MCF 10A (cell line): ENCODE data around the gene FBXO47. TPM values are rescaled to one million over a fixed set of nuclear protein-coding genes. Genes with fewer than 3 reads are reported as not detected.

Experiments used
- BruUV-seq: library from RNA; stranded (reverse); fragments of 400-500 nt; replicated peaks from 2 replicates; lab custom pipeline; 2021; lab: Mats Ljungman, UMichigan
- CTCF ChIA-PET: fragments of 300-600 bp; sonication (Branson Sonifier 250); formaldehyde crosslinking; extraction: SDS; loops from one replicate; lab custom pipeline; 2021; ENCODE audit warnings: antibody characterized with exemption, inconsistent platforms; lab: Yijun Ruan, JAX
- POLR2A ChIA-PET: fragments of 300-600, 350-650 bp; sonication (Branson Sonifier 250); formaldehyde crosslinking; extraction: SDS; loops from one replicate; lab custom pipeline; 2020; ENCODE audit warnings: antibody characterized with exemption, inconsistent platforms; lab: Yijun Ruan, JAX
- DNase-seq: peaks from one replicate; pipeline ENCODE4 v3.0.0-alpha.2; 2018; ENCODE audit not compliant: unreplicated experiment
- H3K27ac Mint-ChIP-seq: one replicate; pipeline ENCODE4 v1.8.0; 2022; ENCODE audit warnings: mild to moderate bottlenecking, low read depth, mixed read lengths; ENCODE audit not compliant: unreplicated experiment
- H3K27me3 Mint-ChIP-seq: one replicate; pipeline ENCODE4 v1.8.0; 2022; ENCODE audit warnings: mixed read lengths; ENCODE audit not compliant: insufficient read depth, unreplicated experiment
- H3K36me3 Mint-ChIP-seq: one replicate; pipeline ENCODE4 v1.8.0; 2022; ENCODE audit warnings: mild to moderate bottlenecking, moderate library complexity, mixed read lengths; ENCODE audit not compliant: insufficient read depth, unreplicated experiment
- H3K4me1 Mint-ChIP-seq: one replicate; pipeline ENCODE4 v1.8.0; 2022; ENCODE audit warnings: mixed read lengths; ENCODE audit not compliant: insufficient read depth, unreplicated experiment
- H3K4me3 Mint-ChIP-seq: one replicate; pipeline ENCODE4 v1.8.0; 2022; ENCODE audit warnings: mild to moderate bottlenecking, moderate library complexity, mixed read lengths; ENCODE audit not compliant: unreplicated experiment
- H3K9me3 Mint-ChIP-seq: one replicate; pipeline ENCODE4 v1.8.0; 2022; ENCODE audit warnings: mixed read lengths; ENCODE audit not compliant: unreplicated experiment
- CTCF ChIP-seq: fragments of 200-600 bp; IDR thresholded peaks from one replicate; pipeline ENCODE4 v1.8.0; 2022; ENCODE audit warnings: antibody characterized with exemption, mild to moderate bottlenecking; ENCODE audit not compliant: unreplicated experiment
- intact Hi-C: fragments of 100-400 bp; cut with micrococcal nuclease; formaldehyde crosslinking; loops from 2 replicates; pipeline ENCODE4 v1.14.1; 2022
- total RNA-seq: library from RNA; stranded (reverse); gene quantifications from 2 replicates; pipeline ENCODE4 v1.2.3, GENCODE V29; 2022

FBXO47 gene
- total RNA-seq, 1 experiment from 2014 or later: not detected

- no peak for TF ChIP-seq CTCF
- Mint-ChIP-seq H3K4me3 (no peak within 1 kb of the TSS), H3K36me3 (peaks cover 15% of the 10 kb centered on the region), H3K27ac (no peak within 1 kb of the TSS), H3K9me3 (no peaks in the 10 kb centered on the region), H3K27me3 (no peaks in the 10 kb centered on the region), H3K4me1 (peaks cover 6% of the 10 kb centered on the region)
- BruUV-seq: no TSS peak
- intact Hi-C loops: no loop called here
- ChIA-PET CTCF (interaction anchor here (0.6 to 1.7 kb wide), 3 partner anchors 46 to 58 kb away, joined by 3 to 4 read pairs (median 3); no protein-coding TSS in a partner anchor), POLR2A (interaction anchor here (0.6 kb wide), 1 partner anchor 13 kb away, joined by 3 read pairs; no protein-coding TSS in a partner anchor)
- DNase-seq: no peak
Measured at GRCh38 chr17:38925263-38925995, 41.8 kb downstream of the FBXO47 start, which contains the start of gene LASP1NB. Gene LASP1NB (plus strand): TSS chr17:38925614.

- DNase-seq: peak; percentile 69
- Mint-ChIP-seq H3K27me3 (no peaks in the 10 kb centered on the region), H3K4me3 (no peak overlapping the region), H3K27ac (no peak overlapping the region), H3K9me3 (no peaks in the 10 kb centered on the region), H3K36me3 (peaks cover 37% of the 10 kb centered on the region), H3K4me1 (peaks cover 6% of the 10 kb centered on the region)
- TF ChIP-seq CTCF: no peak
- no TSS peak for BruUV-seq
- CTCF ChIA-PET: interaction anchor here (0.6 to 1.1 kb wide), 2 partner anchors 21 to 54 kb away, joined by 3 read pairs; no protein-coding TSS in a partner anchor
- intact Hi-C loops: no loop called here
- POLR2A ChIA-PET: interaction anchor here (0.7 to 1.4 kb wide), 2 partner anchors 14 to 51 kb away, joined by 3 to 5 read pairs; no protein-coding TSS in a partner anchor
Measured at GRCh38 chr17:38922538-38923297, 44.5 kb downstream of the FBXO47 start.

GRCh38 chr17:38921756-38922411, 45.3 kb downstream of the FBXO47 start:
- peaks cover 45% of the 10 kb centered on the region for H3K36me3 Mint-ChIP-seq
- peaks cover 6% of the 10 kb centered on the region for H3K4me1 Mint-ChIP-seq
- CTCF ChIA-PET: no interaction called here
- no peaks in the 10 kb centered on the region for H3K27me3 Mint-ChIP-seq
- POLR2A ChIA-PET: interaction anchor here (0.7 to 1.4 kb wide), 3 partner anchors 15 to 51 kb away, joined by 3 to 5 read pairs (median 5); no protein-coding TSS in a partner anchor
- intact Hi-C loops: no loop called here
- no peak for TF ChIP-seq CTCF
- BruUV-seq: no TSS peak
- H3K4me3 Mint-ChIP-seq: no peak overlapping the region
- no peaks in the 10 kb centered on the region for H3K9me3 Mint-ChIP-seq
- no peak for DNase-seq
- no peak overlapping the region for H3K27ac Mint-ChIP-seq
